GM18517 (cell line): ENCODE results near the gene ATAD3C.
"Not testable (repeated sequence)": the region's sequence is repeated elsewhere in the genome, so short reads cannot be mapped to it uniquely, and the experiment has no call there.

Experiments used
- ATAC-seq: cut with Tn5 transposase; IDR thresholded peaks from one replicate; pipeline ENCODE4 v1.9.1; 2021; ENCODE audit warnings: mild to moderate bottlenecking, moderate library complexity; ENCODE audit not compliant: unreplicated experiment

Gene ATAD3C

GRCh38 chr1:1418464-1419362, 30.8 kb upstream of the ATAD3C start:
- ATAC-seq = no peak

- no peak for ATAC-seq
Observed at GRCh38 chr1:1419363-1419812, 30.1 kb upstream of the ATAD3C start.

- no peak for ATAC-seq
Observed at GRCh38 chr1:1419813-1420653, 29.5 kb upstream of the ATAD3C start.

GRCh38 chr1:1420654-1421141, 28.8 kb upstream of the ATAD3C start:
- ATAC-seq = no peak

GRCh38 chr1:1421147-1421906, 28.2 kb upstream of the ATAD3C start, which contains the start of gene ANKRD65:
Gene ANKRD65 (minus strand): TSS chr1:1421276. CDS start chr1:1421005, 271 bp downstream.
- no peak for ATAC-seq

GRCh38 chr1:1421907-1422464, 27.5 kb upstream of the ATAD3C start:
- ATAC-seq = no peak

- no peak for ATAC-seq
Observed at GRCh38 chr1:1422465-1423244, 26.8 kb upstream of the ATAD3C start.

GRCh38 chr1:1423245-1423597, 26.3 kb upstream of the ATAD3C start:
- no peak for ATAC-seq

- no peak for ATAC-seq
Observed at GRCh38 chr1:1424707-1425106, 24.8 kb upstream of the ATAD3C start.

GRCh38 chr1:1425426-1425752, 24.1 kb upstream of the ATAD3C start:
- no peak for ATAC-seq

GRCh38 chr1:1425753-1426495, 23.6 kb upstream of the ATAD3C start:
- no peak for ATAC-seq

- no peak for ATAC-seq
Observed at GRCh38 chr1:1426496-1427105, 22.9 kb upstream of the ATAD3C start.

GRCh38 chr1:1427106-1427819, 22.2 kb upstream of the ATAD3C start:
- no peak for ATAC-seq

- no peak for ATAC-seq
Observed at GRCh38 chr1:1427820-1428148, 21.7 kb upstream of the ATAD3C start.

GRCh38 chr1:1428174-1428573, 21.3 kb upstream of the ATAD3C start:
- ATAC-seq = no peak

- not testable (repeated sequence) for ATAC-seq
Observed at GRCh38 chr1:1428967-1429366, 20.5 kb upstream of the ATAD3C start.

- ATAC-seq = no peak
Observed at GRCh38 chr1:1429671-1430073, 19.8 kb upstream of the ATAD3C start.
